Measurements from ENCODE around the gene DUXA. TPM values are rescaled to one million over a fixed set of nuclear protein-coding genes. Genes with fewer than 3 reads are reported as not detected.
"Not testable (repeated sequence)": the region's sequence is repeated elsewhere in the genome, so short reads cannot be mapped to it uniquely, and the experiment has no call there.

Gene DUXA
- total RNA-seq, 5 donors from 2014 or later (not counting 1 experiment from before 2014, with no cell fraction given): not detected

DNA sequence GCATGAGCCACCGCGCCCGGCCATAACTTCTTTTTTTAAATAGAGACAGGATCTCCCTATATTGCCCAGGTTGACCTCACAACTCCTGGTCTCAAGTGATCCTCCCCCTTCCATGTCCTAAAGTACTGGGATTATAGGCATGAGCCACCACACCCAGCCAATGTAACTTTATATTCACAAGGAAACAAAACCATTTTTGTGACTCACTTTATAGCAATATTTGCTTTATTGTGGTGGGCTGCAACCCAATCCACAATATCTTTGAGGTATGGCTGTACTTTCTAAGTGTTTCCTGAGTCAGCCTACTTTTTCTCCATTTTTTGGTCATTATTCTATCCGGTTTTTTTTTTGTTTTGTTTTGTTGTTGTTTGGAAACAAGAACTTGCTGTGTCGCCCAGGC lies 14.4 kb downstream of the DUXA start:
- Mint-ChIP-seq H3K4me3 (no peak overlapping the region), H3K4me1 (no peaks in the 10 kb centered on the region), H3K9me3 (peaks cover 6 to 28% (median 12%) of the 10 kb centered on the region in 3 donors), H3K27ac (no peak overlapping the region), H3K36me3 (no peaks in the 10 kb centered on the region), H3K27me3 (peaks cover 0 to 2% of the 10 kb centered on the region in 2 donors)
- Histone ChIP-seq H3K27ac (ENCODE audit: low read length) (no peak overlapping the region), H3K4me1 (ENCODE audit: control insufficient read depth in 1 of 2, extremely low read depth in 1 of 2, insufficient read depth in 2 of 2, low read length in 2 of 2) (no peaks in the 10 kb centered on the region), H3K4me3 (ENCODE audit: control insufficient read depth in 1 of 2, extremely low read depth in 1 of 2, low read length in 1 of 2) (no peak overlapping the region), H3K27me3 (replicated peaks in 1 of 2; ENCODE audit: control insufficient read depth in 2 of 2, extremely low read depth in 1 of 2, insufficient read depth in 2 of 2, low read length in 1 of 2) (peaks cover 0 to 1% of the 10 kb centered on the region in 2 experiments), H3K36me3 (ENCODE audit: control insufficient read depth in 2 of 2, extremely low read depth in 1 of 2, insufficient read depth in 1 of 2, low read length in 1 of 2) (no peaks in the 10 kb centered on the region), H3K9me3 (no peaks in the 10 kb centered on the region)
- WGBS (ENCODE audit: insufficient coverage): no CpG with 5 or more reads among the region's 5 CpGs
- CTCF ChIA-PET: interaction anchor here in 1 of 2 donors (0.6 kb wide), 1 partner anchor 85 kb away, joined by 3 read pairs; no protein-coding TSS in a partner anchor
- no peak for ATAC-seq (replicated peaks in 1 of 4)
- no peak for DNase-seq
- POLR2A ChIA-PET: no interaction called here

DNA sequence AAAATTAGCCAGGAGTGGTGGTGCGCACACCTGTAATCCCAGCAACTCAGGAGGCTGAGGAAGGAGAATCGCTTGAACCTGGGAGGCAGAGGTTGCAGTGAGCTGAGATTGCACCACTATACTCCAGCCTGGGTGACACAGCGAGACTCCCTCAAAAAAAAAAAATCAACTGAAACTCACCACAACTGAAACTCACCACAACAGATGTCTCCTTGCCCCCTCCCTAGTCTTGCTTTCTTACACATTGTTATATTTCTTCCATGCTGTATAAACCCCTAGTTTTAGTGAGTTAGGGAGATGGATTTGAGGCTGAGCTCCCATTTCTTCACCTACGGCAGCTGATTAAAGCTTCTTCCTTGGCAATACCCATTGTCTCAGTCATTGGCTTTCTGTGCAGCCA lies 25.6 kb downstream of the DUXA start:
- peaks cover 0 to 4% of the 10 kb centered on the region in 2 donors for H3K27me3 Mint-ChIP-seq
- H3K9me3 Mint-ChIP-seq: peaks cover 16 to 33% (median 22%) of the 10 kb centered on the region in 3 donors
- H3K27ac Mint-ChIP-seq: no peak overlapping the region
- Histone ChIP-seq H3K36me3 (ENCODE audit: control insufficient read depth in 2 of 2, extremely low read depth in 1 of 2, insufficient read depth in 1 of 2, low read length in 1 of 2) (no peaks in the 10 kb centered on the region), H3K4me3 (ENCODE audit: control insufficient read depth in 1 of 2, extremely low read depth in 1 of 2, low read length in 1 of 2) (no peak overlapping the region), H3K27ac (ENCODE audit: low read length) (no peak overlapping the region), H3K27me3 (replicated peaks in 1 of 2; ENCODE audit: control insufficient read depth in 2 of 2, extremely low read depth in 1 of 2, insufficient read depth in 2 of 2, low read length in 1 of 2) (peaks cover 0 to 5% of the 10 kb centered on the region in 2 experiments), H3K4me1 (ENCODE audit: control insufficient read depth in 1 of 2, extremely low read depth in 1 of 2, insufficient read depth in 2 of 2, low read length in 2 of 2) (no peaks in the 10 kb centered on the region), H3K9me3 (no peaks in the 10 kb centered on the region)
- ChIA-PET POLR2A (no interaction called here), CTCF (no interaction called here)
- ATAC-seq (replicated peaks in 1 of 4) (no peak), DNase-seq (no peak)
- 100% methylated on average over 2 of the region's 4 CpGs for WGBS (ENCODE audit: insufficient coverage)
- no peaks in the 10 kb centered on the region for H3K36me3 Mint-ChIP-seq
- H3K4me1 Mint-ChIP-seq: no peaks in the 10 kb centered on the region
- no peak overlapping the region for H3K4me3 Mint-ChIP-seq

- H3K9me3 ChIP-seq: no peaks in the 10 kb centered on the region
- H3K36me3 ChIP-seq (ENCODE audit: control insufficient read depth in 2 of 2, extremely low read depth in 1 of 2, insufficient read depth in 1 of 2, low read length in 1 of 2): no peaks in the 10 kb centered on the region
- Mint-ChIP-seq H3K4me3 (no peak overlapping the region), H3K27me3 (peaks cover 2 to 4% of the 10 kb centered on the region in 2 donors), H3K9me3 (peaks cover 24 to 48% (median 37%) of the 10 kb centered on the region in 3 donors), H3K4me1 (no peaks in the 10 kb centered on the region), H3K36me3 (no peaks in the 10 kb centered on the region), H3K27ac (no peak overlapping the region)
- 100% methylated on average over 1 of the region's 6 CpGs for WGBS (ENCODE audit: insufficient coverage)
- no peaks in the 10 kb centered on the region for H3K4me1 ChIP-seq (ENCODE audit: control insufficient read depth in 1 of 2, extremely low read depth in 1 of 2, insufficient read depth in 2 of 2, low read length in 2 of 2)
- no peak overlapping the region for H3K27ac ChIP-seq (ENCODE audit: low read length)
- no peak overlapping the region for H3K4me3 ChIP-seq (ENCODE audit: control insufficient read depth in 1 of 2, extremely low read depth in 1 of 2, low read length in 1 of 2)
- CTCF ChIA-PET: no interaction called here
- H3K27me3 ChIP-seq (replicated peaks in 1 of 2; ENCODE audit: control insufficient read depth in 2 of 2, extremely low read depth in 1 of 2, insufficient read depth in 2 of 2, low read length in 1 of 2): peaks cover 0 to 5% of the 10 kb centered on the region in 2 experiments
- ATAC-seq (replicated peaks in 1 of 4) (no peak), DNase-seq (no peak)
- POLR2A ChIA-PET: no interaction called here
Observed at GRCh38 chr19:57135797-57136196, 31.5 kb downstream of the DUXA start.

- H3K27me3 Mint-ChIP-seq: peaks cover 7 to 13% of the 10 kb centered on the region in 2 donors
- CTCF ChIA-PET; H3K4me3 Mint-ChIP-seq; H3K36me3 Mint-ChIP-seq; H3K36me3 ChIP-seq (ENCODE audit: control insufficient read depth in 2 of 2, extremely low read depth in 1 of 2, insufficient read depth in 1 of 2, low read length in 1 of 2); POLR2A ChIA-PET; DNase-seq; H3K4me1 ChIP-seq (ENCODE audit: control insufficient read depth in 1 of 2, extremely low read depth in 1 of 2, insufficient read depth in 2 of 2, low read length in 2 of 2); H3K27me3 ChIP-seq (replicated peaks in 1 of 2; ENCODE audit: control insufficient read depth in 2 of 2, extremely low read depth in 1 of 2, insufficient read depth in 2 of 2, low read length in 1 of 2); H3K9me3 ChIP-seq; ATAC-seq (replicated peaks in 1 of 4); H3K27ac Mint-ChIP-seq; H3K27ac ChIP-seq (ENCODE audit: low read length); H3K4me1 Mint-ChIP-seq; H3K4me3 ChIP-seq (ENCODE audit: control insufficient read depth in 1 of 2, extremely low read depth in 1 of 2, low read length in 1 of 2): not testable (repeated sequence)
- peaks cover 26 to 42% (median 35%) of the 10 kb centered on the region in 3 donors for H3K9me3 Mint-ChIP-seq
- WGBS (ENCODE audit: insufficient coverage): 90% methylated on average over 2 of the region's 3 CpGs
Observed at GRCh38 chr19:57127403-57127802, 39.9 kb downstream of the DUXA start.

- ChIA-PET POLR2A (no interaction called here), CTCF (no interaction called here)
- Histone ChIP-seq H3K27me3 (replicated peaks in 1 of 2; ENCODE audit: control insufficient read depth in 2 of 2, extremely low read depth in 1 of 2, insufficient read depth in 2 of 2, low read length in 1 of 2) (peaks cover 0 to 5% of the 10 kb centered on the region in 2 experiments), H3K36me3 (ENCODE audit: control insufficient read depth in 2 of 2, extremely low read depth in 1 of 2, insufficient read depth in 1 of 2, low read length in 1 of 2) (no peaks in the 10 kb centered on the region), H3K4me3 (ENCODE audit: control insufficient read depth in 1 of 2, extremely low read depth in 1 of 2, low read length in 1 of 2) (no peak overlapping the region), H3K4me1 (ENCODE audit: control insufficient read depth in 1 of 2, extremely low read depth in 1 of 2, insufficient read depth in 2 of 2, low read length in 2 of 2) (no peaks in the 10 kb centered on the region), H3K9me3 (no peaks in the 10 kb centered on the region), H3K27ac (ENCODE audit: low read length) (no peak overlapping the region)
- no peak overlapping the region for H3K27ac Mint-ChIP-seq
- no peaks in the 10 kb centered on the region for H3K4me1 Mint-ChIP-seq
- ATAC-seq (replicated peaks in 1 of 4): no peak
- no peak for DNase-seq
- 65% methylated on average over 2 of the region's 4 CpGs for WGBS (ENCODE audit: insufficient coverage)
- H3K27me3 Mint-ChIP-seq: peaks cover 7 to 10% of the 10 kb centered on the region in 2 donors
- no peaks in the 10 kb centered on the region for H3K36me3 Mint-ChIP-seq
- no peak overlapping the region for H3K4me3 Mint-ChIP-seq
- peaks cover 17 to 28% (median 22%) of the 10 kb centered on the region in 3 donors for H3K9me3 Mint-ChIP-seq
Observed at GRCh38 chr19:57123882-57124281, 43.4 kb downstream of the DUXA start.

- Histone ChIP-seq H3K27me3 (replicated peaks in 1 of 2; ENCODE audit: control insufficient read depth in 2 of 2, extremely low read depth in 1 of 2, insufficient read depth in 2 of 2, low read length in 1 of 2) (no peaks in the 10 kb centered on the region), H3K4me3 (ENCODE audit: control insufficient read depth in 1 of 2, extremely low read depth in 1 of 2, low read length in 1 of 2) (no peak overlapping the region), H3K36me3 (ENCODE audit: control insufficient read depth in 2 of 2, extremely low read depth in 1 of 2, insufficient read depth in 1 of 2, low read length in 1 of 2) (no peaks in the 10 kb centered on the region), H3K4me1 (ENCODE audit: control insufficient read depth in 1 of 2, extremely low read depth in 1 of 2, insufficient read depth in 2 of 2, low read length in 2 of 2) (no peaks in the 10 kb centered on the region), H3K9me3 (no peaks in the 10 kb centered on the region), H3K27ac (ENCODE audit: low read length) (no peak overlapping the region)
- H3K9me3 Mint-ChIP-seq: peaks cover 6 to 29% (median 25%) of the 10 kb centered on the region in 3 donors
- ATAC-seq (replicated peaks in 1 of 4) (no peak), DNase-seq (no peak)
- no peaks in the 10 kb centered on the region for H3K36me3 Mint-ChIP-seq
- no peaks in the 10 kb centered on the region for H3K4me1 Mint-ChIP-seq
- H3K27me3 Mint-ChIP-seq: no peaks in the 10 kb centered on the region
- ChIA-PET POLR2A (interaction anchor here in 1 of 2 donors (0.6 kb wide), 1 partner anchor 683 kb away, joined by 11 read pairs; no protein-coding TSS in a partner anchor), CTCF (no interaction called here)
- whole genome bisulfite sequencing (ENCODE audit: insufficient coverage): 77% methylated on average over 31 of the region's 32 CpGs
- H3K4me3 Mint-ChIP-seq: no peak overlapping the region
- H3K27ac Mint-ChIP-seq: no peak overlapping the region
Observed at GRCh38 chr19:57118848-57119247, 48.4 kb downstream of the DUXA start.

- H3K36me3 ChIP-seq (ENCODE audit: control insufficient read depth in 2 of 2, extremely low read depth in 1 of 2, insufficient read depth in 1 of 2, low read length in 1 of 2); ATAC-seq (replicated peaks in 1 of 4); DNase-seq; H3K4me1 ChIP-seq (ENCODE audit: control insufficient read depth in 1 of 2, extremely low read depth in 1 of 2, insufficient read depth in 2 of 2, low read length in 2 of 2); H3K27ac ChIP-seq (ENCODE audit: low read length); H3K9me3 ChIP-seq; H3K27ac Mint-ChIP-seq; POLR2A ChIA-PET; CTCF ChIA-PET; H3K4me3 Mint-ChIP-seq; H3K4me1 Mint-ChIP-seq; H3K4me3 ChIP-seq (ENCODE audit: control insufficient read depth in 1 of 2, extremely low read depth in 1 of 2, low read length in 1 of 2); H3K27me3 Mint-ChIP-seq; H3K27me3 ChIP-seq (replicated peaks in 1 of 2; ENCODE audit: control insufficient read depth in 2 of 2, extremely low read depth in 1 of 2, insufficient read depth in 2 of 2, low read length in 1 of 2); H3K36me3 Mint-ChIP-seq: not testable (repeated sequence)
- WGBS (ENCODE audit: insufficient coverage): no CpG with 5 or more reads among the region's 7 CpGs
- H3K9me3 Mint-ChIP-seq: peaks cover 8 to 45% (median 31%) of the 10 kb centered on the region in 3 donors
Observed at GRCh38 chr19:57113501-57113900, 53.8 kb downstream of the DUXA start.
